ENCODE data around the gene PLCE1.
"Not testable (repeated sequence)": the region's sequence is repeated elsewhere in the genome, so short reads cannot be mapped to it uniquely, and the experiment has no call there.

Gene PLCE1

DNA sequence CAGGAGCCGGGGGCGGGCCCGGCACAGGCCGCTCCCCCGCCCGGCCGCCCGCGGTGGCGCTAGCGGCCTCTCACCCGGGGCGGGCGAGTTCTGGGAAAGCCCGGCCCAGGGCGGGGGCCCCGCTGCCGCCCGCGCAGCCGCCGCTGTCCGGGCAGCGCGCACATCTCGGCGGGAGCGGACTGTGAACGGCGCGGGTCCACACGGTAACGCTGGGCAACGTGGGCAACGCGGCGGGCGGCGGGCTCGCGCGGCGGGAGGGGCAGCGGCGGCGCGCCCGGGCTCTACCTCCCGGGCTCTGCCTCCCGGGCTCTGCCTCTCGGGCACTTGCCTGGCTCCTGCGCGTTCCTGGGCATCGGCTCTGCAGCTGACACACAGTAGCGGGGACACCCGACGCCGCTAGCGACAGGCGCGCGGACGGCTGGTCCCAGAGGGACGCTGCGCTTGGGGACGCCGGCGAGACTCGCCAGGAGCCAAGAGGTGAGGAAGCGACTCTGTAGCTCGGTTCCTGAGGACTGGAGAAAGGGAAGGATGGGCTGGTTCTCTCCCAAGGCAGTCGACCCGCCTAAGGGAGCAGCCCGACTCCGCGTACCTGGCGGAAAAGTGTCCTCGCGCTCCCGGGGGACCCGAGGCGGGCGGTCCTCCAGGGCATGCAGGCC is at the start of gene PLCE1:
TSS of gene PLCE1 (plus strand) at position 150 of the 656 bp plus-strand sequence. CDS start 37,116 bp downstream, outside the sequence.
- DNase-seq (ENCODE audit: low read depth in 2 of 2) = no peak

DNA sequence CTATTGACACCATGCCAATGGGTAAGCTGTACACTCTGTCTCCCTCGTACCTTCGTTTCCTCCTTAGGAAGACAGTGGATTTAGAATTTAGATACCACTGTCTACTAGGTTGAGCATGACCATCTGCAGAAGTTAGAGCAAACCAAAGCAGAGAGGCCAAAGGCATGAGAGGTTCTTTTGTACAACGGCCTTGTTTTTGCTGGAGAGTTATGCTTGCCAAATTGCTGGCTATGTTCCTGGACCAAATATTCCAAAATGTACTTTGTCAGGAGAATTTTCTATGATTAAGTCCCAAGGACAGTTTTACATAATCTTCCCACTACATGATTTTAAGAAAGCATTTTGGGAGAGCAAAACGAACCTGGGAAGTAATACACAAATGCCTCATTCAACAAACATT is 47.9 kb upstream of the PLCE1 start:
- DNase-seq (ENCODE audit: low read depth in 2 of 2) = no peak

- no peak for DNase-seq (ENCODE audit: low read depth in 2 of 2)
Observed at GRCh38 chr10:93947055-93947454, 46.7 kb upstream of the PLCE1 start.

GRCh38 chr10:93947524-93947923 is 46.2 kb upstream of the PLCE1 start:
- no peak for DNase-seq (ENCODE audit: low read depth in 2 of 2)

GRCh38 chr10:93951905-93952304 is 41.8 kb upstream of the PLCE1 start:
- DNase-seq (ENCODE audit: low read depth in 2 of 2) = no peak

DNA sequence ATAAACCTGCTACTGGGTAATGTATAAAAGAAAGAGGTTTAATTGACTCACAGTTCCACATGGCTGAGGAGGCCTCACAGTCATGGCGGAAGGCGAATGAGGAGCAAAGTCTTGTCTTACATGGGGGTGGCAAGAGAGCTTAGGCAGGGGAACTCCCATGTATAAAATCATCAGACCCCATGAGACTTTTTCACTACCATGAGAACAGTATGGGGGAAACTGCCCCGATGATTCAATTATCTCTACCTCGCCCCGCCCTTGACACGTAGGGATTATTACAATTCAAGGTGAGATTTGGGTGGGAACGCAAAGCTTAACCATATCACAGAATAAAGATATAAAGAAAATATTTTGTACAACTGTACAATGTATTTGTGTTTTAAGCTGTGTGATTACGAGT is 39.4 kb upstream of the PLCE1 start:
- DNase-seq (ENCODE audit: low read depth in 2 of 2) = no peak

DNA sequence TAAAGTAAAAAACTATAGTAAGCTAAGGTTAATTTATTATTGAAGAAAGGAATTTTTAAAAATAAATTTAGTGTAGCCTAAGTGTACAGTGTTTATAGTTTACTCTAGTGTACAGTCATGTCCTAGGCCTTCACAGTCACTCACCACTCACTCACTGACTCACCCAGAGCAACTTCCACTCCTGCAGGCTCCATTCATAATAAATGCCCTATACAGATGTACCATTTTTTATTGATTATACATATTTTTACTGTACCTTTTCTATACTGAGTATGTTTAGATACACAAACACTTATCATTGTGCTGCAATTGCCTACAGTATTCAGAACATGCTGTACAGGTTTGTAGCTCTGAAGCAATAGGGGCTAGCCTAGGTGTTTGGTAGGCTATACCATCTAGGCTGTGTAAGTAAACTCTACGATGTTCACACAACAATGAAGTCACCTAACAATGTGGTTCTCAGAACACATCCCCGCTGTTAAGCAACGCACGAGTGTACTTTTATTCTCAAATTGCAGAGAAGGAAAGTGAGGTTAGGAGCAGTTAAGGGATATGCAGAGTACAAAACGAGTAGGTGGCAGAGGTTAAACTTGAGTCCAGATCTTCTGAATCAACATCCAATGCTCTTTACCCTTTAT is 38.9 kb upstream of the PLCE1 start:
- DNase-seq (ENCODE audit: low read depth in 2 of 2) = no peak

DNA sequence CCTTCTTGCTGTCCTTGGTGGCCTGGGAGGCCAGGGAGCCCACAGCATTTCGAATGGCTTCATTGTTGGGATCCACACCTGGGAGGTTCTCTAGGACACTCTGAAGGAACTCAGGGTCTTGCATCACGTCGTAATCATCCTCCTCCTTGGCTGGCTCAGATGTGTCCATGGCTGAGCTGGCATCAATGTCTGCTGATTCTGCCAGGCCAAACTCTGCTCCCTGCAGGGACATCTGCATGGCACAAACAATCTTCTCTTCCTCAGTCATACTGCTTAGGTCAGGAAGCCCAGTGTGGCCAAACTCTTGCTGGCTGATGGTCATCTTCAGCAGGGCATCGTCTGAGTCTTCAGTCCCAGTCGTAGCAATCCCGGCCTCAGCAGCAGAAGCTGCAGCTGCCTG is 34.9 kb upstream of the PLCE1 start:
- no peak for DNase-seq (ENCODE audit: low read depth in 2 of 2)

DNA sequence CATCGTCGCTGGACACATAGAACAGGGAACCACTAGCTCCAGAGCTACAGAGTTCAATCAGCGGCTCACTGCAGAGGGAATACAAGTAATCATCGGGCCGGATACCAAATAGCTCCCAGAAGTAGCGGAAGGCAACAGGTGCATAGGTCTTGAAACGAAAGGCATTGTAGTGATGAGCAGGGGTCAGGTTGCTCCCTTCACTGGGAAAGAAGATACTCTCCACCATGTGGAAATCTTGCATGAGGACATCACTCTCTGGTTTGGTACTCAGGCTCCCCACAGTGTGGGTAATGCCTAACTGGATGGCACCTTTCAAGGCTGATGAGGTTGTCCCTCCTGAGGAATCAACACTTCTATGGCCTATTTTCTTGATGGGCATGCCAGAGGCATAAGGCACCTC is 32.7 kb upstream of the PLCE1 start:
- DNase-seq (ENCODE audit: low read depth in 2 of 2) = not testable (repeated sequence)

DNA sequence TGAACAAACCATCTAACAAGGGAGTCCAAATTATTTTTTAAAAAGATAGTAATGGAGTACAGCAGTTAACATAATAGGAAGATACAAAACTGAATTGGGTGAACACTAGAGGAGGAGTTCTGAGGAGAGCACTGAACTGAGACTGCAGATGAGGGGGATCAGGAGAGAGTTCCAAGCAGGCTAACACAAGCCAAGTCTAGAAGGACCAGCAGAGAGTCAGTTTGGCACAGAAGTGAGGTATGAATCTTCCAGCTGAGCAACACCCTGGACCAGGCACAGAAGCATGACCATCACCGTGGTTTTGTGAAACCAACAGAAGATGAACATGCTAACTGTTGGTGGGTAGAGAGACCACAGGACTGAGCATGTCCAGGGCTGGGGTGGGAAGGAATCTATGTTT is 30.8 kb upstream of the PLCE1 start:
- no peak for DNase-seq (ENCODE audit: low read depth in 2 of 2)

- DNase-seq (ENCODE audit: low read depth in 2 of 2) = no peak
Observed at GRCh38 chr10:93963434-93963833, 30.3 kb upstream of the PLCE1 start.

GRCh38 chr10:93965911-93966310 is 27.8 kb upstream of the PLCE1 start:
- DNase-seq (ENCODE audit: low read depth in 2 of 2) = no peak

GRCh38 chr10:93967756-93968155 is 26.0 kb upstream of the PLCE1 start:
- DNase-seq (ENCODE audit: low read depth in 2 of 2) = no peak

DNA sequence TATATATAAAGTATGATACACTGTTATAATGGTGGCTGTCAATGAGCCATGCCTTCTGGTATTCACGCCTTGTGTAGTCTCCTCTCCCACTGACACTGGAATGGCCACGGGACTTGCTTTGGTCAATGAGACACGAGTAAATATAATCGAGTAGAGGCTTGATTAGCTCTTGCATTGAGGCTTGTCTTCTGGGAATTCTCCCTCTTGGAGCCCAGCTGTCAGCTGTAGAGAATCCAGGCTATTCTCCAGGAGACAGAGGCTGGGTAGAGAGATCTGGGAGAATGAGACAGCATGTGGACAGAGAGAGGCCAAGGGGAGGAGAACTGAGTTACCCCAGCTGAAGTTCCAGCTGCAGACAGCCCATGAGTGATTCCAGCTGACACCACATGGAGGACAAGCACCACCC is 25.2 kb upstream of the PLCE1 start:
- no peak for DNase-seq (ENCODE audit: low read depth in 2 of 2)

DNA sequence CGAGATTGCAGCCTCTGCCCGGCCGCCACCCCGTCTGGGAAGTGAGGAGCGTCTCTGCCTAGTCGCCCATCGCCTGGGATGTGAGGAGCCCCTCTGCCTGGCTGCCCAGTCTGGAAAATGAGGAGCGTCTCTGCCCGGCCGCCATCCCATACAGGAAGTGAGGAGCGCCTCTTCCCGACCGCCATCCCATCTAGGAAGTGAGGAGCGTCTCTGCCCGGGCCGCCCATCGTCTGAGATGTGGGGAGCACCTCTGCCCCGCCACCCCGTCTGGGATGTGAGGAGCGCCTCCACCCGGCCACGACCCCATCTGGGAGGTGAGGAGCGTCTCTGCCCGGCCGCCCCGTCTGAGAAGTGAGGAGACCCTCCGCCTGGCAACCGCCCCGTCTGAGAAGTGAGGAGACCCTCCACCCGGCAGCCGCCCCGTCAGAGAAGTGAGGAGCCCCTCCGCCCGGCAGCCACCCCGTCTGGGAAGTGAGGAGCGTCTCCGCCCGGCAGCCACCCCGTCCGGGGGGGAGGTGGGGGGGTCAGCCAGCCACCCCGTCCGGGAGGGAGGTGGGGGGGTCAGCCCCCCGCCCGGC is 23.2 kb upstream of the PLCE1 start:
- DNase-seq (ENCODE audit: low read depth in 2 of 2) = not testable (repeated sequence)

GRCh38 chr10:93973748-93974445 is 19.8 kb upstream of the PLCE1 start:
- no peak for DNase-seq (ENCODE audit: low read depth in 2 of 2)

DNA sequence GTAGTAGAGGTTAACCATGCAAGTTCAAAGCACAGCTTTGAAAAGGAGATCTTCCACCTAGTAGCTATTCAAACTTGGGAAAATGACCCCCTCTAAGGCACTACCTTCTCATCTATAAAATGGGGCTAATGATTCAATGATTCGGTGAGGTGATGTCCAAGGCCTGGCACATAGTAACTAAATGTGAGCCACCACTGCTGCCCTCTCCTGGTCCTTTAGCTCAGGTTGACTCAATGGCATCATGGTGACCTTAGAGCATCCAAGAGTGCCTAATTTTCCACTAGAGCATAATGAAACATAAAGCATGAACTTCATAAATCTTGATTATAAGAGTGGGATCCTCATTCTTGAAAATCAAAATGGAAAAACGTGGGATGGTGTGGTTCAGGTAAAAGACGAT is 16.3 kb upstream of the PLCE1 start:
- DNase-seq (ENCODE audit: low read depth in 2 of 2) = no peak

DNA sequence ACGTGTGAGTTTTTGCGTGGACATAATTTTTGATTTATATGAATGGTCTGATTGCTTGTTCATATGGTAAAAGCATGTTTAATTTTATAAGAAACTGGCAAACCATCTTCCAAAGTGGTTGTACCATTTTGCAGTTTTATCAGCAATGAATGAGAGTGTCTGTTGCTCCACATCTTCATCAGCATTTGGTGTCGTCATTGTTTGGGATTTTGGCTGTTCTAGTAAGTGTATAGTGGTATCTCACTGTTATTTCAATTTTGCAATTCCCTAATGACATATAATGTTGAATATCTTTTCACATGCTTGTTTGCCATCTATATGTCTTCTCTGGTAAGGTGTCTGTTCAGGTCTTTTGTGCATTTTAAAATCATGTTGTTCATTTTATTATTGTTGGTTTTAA is 13.2 kb upstream of the PLCE1 start:
- DNase-seq (ENCODE audit: low read depth in 2 of 2) = no peak

DNA sequence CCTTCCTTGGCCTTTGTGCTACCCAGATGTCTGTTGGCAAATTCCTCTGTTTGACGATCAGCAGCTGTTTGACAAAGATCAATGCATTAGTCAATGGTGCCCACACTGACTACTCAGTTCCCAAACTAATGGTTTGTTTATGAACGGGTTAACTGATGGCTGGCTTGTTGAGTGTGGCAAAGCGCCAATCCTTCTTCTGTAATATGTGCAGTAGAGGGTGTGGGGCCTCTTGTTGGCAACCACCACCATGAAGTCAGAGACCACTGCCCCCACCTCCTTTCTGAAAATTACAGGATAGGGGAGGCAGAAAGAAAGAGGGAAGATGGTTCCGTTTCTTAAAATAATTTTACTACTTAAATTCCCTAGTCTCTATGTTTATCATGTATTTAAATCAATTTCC is 2.6 kb upstream of the PLCE1 start:
- DNase-seq (ENCODE audit: low read depth in 2 of 2) = no peak

DNA sequence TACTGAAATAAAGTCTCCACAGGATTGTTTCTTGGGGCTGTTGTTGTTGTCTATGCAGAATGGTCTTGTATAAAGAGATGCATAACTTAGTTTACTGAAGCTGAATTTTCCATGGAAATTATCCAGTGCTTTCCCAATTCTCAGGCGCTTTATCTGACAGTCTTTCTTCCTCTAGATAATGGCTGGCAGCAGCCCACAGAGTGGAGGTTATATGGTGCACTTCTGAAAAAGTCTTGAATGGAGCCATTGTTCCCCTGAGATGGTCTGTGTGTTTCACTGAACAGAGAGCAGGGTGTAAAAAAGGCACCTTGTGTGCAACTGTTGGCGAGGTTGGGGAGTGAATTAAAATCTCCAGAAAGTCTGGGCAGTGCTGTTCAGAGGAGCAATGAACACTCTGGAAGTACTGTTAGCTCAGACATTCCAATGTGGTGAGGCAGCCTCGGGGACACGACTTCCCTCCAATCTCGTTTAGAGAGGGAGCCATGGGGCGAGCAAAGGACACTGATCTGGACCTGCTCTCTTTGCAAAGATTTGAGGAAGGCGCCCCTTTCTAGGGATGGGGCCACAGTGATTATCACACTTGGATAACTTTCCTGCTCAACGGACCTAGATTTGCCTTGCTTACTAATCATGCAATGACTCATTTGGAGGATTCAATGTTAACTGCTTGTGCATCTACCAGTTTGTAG is 2.0 kb upstream of the PLCE1 start:
- no peak for DNase-seq (ENCODE audit: low read depth in 2 of 2)

GRCh38 chr10:93992400-93993030 is 1.2 kb upstream of the PLCE1 start:
- DNase-seq (ENCODE audit: low read depth in 2 of 2) = no peak

- no peak for DNase-seq (ENCODE audit: low read depth in 2 of 2)
Observed at GRCh38 chr10:93993414-93993781, 333 bp upstream of the PLCE1 start.
